Measurements from ENCODE around the gene HAP1. TPM values are rescaled to one million over a fixed set of nuclear protein-coding genes. Genes with fewer than 3 reads are reported as not detected.

Gene HAP1
- total RNA-seq, 1 donor from 2014 or later: 4.3 TPM

- peaks cover 12% of the 10 kb centered on the region for H3K4me1 Mint-ChIP-seq (ENCODE audit: unreplicated experiment)
- no peak for TF ChIP-seq CTCF (conservative IDR thresholded peaks at IDR 0.05)
- DNase-seq (ENCODE audit: extremely low spot score, unreplicated experiment): no peak
- H3K27ac Mint-ChIP-seq: peak overlapping the region; percentile 92
- no peaks in the 10 kb centered on the region for H3K27me3 Mint-ChIP-seq
- no peaks in the 10 kb centered on the region for H3K9me3 Mint-ChIP-seq
- H3K36me3 Mint-ChIP-seq: peaks cover 10% of the 10 kb centered on the region
- H3K4me3 Mint-ChIP-seq: peak overlapping the region; percentile 67
These were observed 38.2 kb upstream of the HAP1 start for GRCh38 chr17:41772586-41773189.

- DNase-seq (ENCODE audit: extremely low spot score, unreplicated experiment): no peak
- peak overlapping the region; percentile 47 for H3K4me3 Mint-ChIP-seq
- H3K4me1 Mint-ChIP-seq (ENCODE audit: unreplicated experiment): peaks cover 12% of the 10 kb centered on the region
- H3K36me3 Mint-ChIP-seq: peaks cover 12% of the 10 kb centered on the region
- peak overlapping the region; percentile 92 for H3K27ac Mint-ChIP-seq
- TF ChIP-seq CTCF (conservative IDR thresholded peaks at IDR 0.05): no peak
- H3K27me3 Mint-ChIP-seq: no peaks in the 10 kb centered on the region
- H3K9me3 Mint-ChIP-seq: no peaks in the 10 kb centered on the region
These were observed 37.8 kb upstream of the HAP1 start for GRCh38 chr17:41772218-41772585.

GRCh38 chr17:41771389-41772206, 37.2 kb upstream of the HAP1 start:
- H3K27me3 Mint-ChIP-seq: no peaks in the 10 kb centered on the region
- H3K36me3 Mint-ChIP-seq: peaks cover 15% of the 10 kb centered on the region
- TF ChIP-seq CTCF (conservative IDR thresholded peaks at IDR 0.05): no peak
- peaks cover 12% of the 10 kb centered on the region for H3K4me1 Mint-ChIP-seq (ENCODE audit: unreplicated experiment)
- H3K27ac Mint-ChIP-seq: peak overlapping the region; percentile 92
- H3K9me3 Mint-ChIP-seq: no peaks in the 10 kb centered on the region
- no peak overlapping the region for H3K4me3 Mint-ChIP-seq
- no peak for DNase-seq (ENCODE audit: extremely low spot score, unreplicated experiment)

- Mint-ChIP-seq H3K27ac (peak overlapping the region; percentile 11), H3K9me3 (no peaks in the 10 kb centered on the region), H3K4me3 (no peak overlapping the region), H3K36me3 (peaks cover 21% of the 10 kb centered on the region), H3K4me1 (ENCODE audit: unreplicated experiment) (peaks cover 12% of the 10 kb centered on the region), H3K27me3 (no peaks in the 10 kb centered on the region)
- TF ChIP-seq CTCF (conservative IDR thresholded peaks at IDR 0.05): no peak
- DNase-seq (ENCODE audit: extremely low spot score, unreplicated experiment): no peak
These were observed 35.5 kb upstream of the HAP1 start for GRCh38 chr17:41769985-41770384.

GRCh38 chr17:41769346-41769862, 35.0 kb upstream of the HAP1 start:
- no peaks in the 10 kb centered on the region for H3K27me3 Mint-ChIP-seq
- peaks cover 21% of the 10 kb centered on the region for H3K36me3 Mint-ChIP-seq
- no peak overlapping the region for H3K4me3 Mint-ChIP-seq
- no peak for TF ChIP-seq CTCF (conservative IDR thresholded peaks at IDR 0.05)
- peak overlapping the region; percentile 11 for H3K27ac Mint-ChIP-seq
- DNase-seq (ENCODE audit: extremely low spot score, unreplicated experiment): no peak
- peaks cover 12% of the 10 kb centered on the region for H3K4me1 Mint-ChIP-seq (ENCODE audit: unreplicated experiment)
- no peaks in the 10 kb centered on the region for H3K9me3 Mint-ChIP-seq
